GM10847 (cell line): ENCODE data around the gene DDX5.

Source experiments
- POLR2A ChIP-seq: IDR thresholded peaks from 2 replicates; pipeline ENCODE4 v1.6.1; 2011; ENCODE audit not compliant: insufficient read length; ENCODE audit errors: extremely low read depth

The DDX5 gene

GRCh38 chr17:64506201-64506575 is at the start of gene DDX5:
TSS of gene DDX5 (minus strand) at chr17:64506289. CDS start at chr17:64506119, 170 bp downstream.
- TF ChIP-seq POLR2A = peak; percentile 99

- no peak for TF ChIP-seq POLR2A
Observed at GRCh38 chr17:64555281-64555680, 49.2 kb upstream of the DDX5 start.

DNA sequence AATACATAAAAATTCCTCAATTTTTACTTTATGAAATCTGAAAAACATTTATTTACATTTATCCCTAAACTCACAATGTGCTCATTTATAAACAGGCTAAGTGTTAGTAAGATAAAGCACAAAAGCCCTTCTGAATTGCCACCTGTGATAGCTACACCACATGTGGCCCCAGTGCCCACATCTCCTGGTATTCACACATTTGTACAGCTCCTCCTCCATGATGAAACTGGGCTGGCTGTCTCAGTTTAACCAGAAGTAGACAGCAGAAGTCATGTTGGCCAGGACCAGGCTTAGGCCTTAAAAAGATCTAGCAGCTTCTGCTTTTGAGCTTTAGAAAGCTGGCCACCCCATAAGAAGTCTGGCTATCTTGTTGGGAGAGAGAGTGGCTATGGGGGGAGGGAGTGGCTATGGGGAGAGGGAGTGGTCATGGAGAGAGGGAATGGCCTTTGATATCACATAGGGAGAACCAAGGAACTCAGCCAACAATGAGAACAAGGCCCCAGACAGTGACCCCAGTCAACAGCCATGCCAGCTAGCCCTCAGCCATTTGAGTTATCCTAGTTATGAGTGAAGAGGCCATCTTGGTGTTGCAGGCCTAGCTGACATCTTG is 48.0 kb upstream of the DDX5 start:
- TF ChIP-seq POLR2A = no peak

DNA sequence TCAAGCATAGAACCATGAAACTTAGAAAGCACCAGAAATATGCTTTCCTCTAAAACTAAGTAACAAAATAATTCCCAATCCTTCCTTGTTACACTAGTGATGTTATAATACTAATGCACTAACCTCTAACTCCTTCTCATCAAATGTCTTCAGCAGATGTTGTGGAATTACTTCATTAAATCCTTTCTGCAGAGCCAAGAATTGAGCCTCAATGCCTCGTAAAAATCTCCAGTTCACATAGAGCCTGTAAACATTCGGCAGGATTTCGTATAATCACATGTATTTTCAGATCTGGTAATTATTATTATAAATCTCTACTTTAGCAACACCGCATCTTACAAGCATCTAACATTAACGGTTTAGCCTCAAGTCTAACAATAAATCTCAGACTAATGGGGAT is 45.4 kb upstream of the DDX5 start:
- TF ChIP-seq POLR2A = no peak

- TF ChIP-seq POLR2A = no peak
Observed at GRCh38 chr17:64547319-64547718, 41.2 kb upstream of the DDX5 start.

DNA sequence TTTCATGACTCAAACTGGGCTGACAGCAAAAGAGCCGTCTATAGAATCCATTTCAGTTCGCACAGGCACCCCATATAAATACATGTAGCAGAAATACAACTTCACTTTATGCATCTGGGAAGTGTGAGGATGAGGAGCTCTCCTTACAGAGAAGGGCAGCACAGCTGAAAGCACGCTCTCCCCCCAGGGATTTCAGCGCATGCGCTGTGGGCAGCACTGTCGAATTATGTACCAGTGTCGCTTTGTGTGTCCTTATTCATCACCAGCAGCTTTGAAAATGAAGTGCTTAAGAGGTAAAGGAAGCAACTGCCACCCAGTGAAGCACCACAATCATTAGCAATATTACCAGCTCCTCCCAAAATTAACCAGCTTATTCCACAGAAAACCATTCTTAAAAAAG is 40.6 kb upstream of the DDX5 start:
- TF ChIP-seq POLR2A = no peak

GRCh38 chr17:64544742-64545141 is 38.7 kb upstream of the DDX5 start:
- TF ChIP-seq POLR2A = no peak

DNA sequence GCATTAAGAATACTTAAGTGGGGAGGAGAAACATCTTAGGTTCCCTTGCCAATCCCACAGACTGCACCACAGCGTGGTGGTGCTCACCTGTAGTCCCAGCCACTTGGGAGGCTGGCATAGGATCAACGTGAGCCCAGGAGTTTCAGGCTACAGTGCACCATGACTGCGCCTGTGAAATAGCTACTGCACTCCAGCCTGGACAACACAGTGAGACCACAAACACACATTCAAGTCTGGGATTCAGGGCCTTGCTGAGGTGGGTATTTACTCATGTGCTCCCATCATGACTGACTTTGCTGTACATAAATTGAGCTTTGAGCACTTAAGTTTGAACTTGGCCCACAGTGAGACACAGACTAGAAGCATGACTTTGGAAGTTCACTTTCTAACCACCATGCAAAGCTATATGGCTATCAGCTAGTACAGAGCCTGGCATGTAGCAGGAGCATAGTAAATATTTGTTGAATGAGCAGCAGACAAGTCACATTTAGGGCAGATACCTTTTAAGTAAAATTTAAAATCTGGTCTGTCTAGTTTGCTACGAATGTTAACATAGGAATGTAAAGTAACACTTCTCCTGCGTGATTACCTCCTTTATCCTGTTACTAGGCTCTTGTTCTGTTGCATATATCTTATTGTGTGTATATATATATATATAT is 34.2 kb upstream of the DDX5 start:
- no peak for TF ChIP-seq POLR2A

DNA sequence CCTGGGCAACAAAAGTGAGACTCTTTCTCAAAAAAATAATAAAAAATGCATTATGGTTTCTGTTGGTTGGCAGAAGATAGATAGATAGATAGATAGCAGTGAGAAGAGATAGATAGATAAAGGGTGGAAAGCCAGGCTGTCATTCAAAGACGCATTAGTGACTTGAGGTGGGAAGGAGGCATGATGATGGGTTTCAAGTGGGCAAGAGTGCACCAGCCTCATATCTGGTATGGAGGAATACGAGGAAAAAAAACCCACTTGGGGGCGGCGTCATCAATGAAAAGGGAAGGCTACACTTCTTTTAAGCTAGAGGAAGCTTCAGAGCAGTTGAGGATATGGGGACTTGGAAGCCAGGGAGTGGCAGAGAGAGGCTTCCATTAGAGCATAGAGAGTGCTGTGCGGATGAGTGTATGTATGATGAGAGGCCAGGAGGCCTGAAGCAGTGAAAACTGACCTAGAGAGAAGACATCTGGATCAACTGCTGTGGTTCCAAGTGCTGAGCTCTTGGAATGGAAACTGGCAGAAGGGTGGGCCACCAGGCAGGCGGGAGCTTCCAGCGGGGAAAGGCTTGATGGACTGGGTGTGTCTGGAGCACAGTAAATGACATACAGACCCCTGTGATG is 32.5 kb upstream of the DDX5 start:
- no peak for TF ChIP-seq POLR2A

- TF ChIP-seq POLR2A = no peak
Observed at GRCh38 chr17:64537488-64537887, 31.4 kb upstream of the DDX5 start.

DNA sequence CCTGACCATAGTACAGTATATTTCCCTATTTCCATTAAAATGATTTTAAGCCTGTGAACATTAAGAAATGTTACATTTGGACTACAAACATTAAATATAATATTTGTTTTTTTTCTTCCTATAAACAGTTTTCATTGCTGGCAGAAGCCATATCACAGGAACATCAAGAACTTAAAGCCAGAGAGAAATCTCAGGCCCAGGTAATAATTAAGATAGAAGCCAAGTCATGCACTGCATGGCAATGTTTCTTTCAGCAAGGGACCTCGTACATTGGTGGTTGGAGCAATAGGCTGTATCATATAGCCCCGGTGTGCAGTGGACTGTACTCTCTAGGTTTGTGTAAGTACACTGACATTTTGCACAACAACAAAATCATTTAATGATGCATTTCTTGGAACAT is 30.8 kb upstream of the DDX5 start:
- no peak for TF ChIP-seq POLR2A

DNA sequence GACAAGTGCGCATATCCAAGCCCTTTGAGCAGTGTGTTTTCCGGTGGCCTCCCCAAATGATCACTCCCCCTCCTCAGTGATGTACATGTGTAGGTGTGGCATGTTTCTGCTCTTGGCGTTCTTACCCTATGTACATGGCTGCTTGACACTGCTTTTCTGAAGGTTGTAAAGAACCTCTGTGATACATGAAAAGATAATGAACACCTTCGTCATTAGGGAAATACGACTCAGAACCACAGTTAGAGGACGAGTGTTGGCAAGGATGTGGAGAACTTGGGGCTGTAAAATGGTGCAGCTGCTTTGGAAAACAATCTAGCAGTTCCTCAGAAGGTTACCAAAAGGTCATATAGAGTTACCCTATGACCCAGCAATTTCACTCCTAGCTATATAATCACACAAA is 29.3 kb upstream of the DDX5 start:
- TF ChIP-seq POLR2A = no peak

DNA sequence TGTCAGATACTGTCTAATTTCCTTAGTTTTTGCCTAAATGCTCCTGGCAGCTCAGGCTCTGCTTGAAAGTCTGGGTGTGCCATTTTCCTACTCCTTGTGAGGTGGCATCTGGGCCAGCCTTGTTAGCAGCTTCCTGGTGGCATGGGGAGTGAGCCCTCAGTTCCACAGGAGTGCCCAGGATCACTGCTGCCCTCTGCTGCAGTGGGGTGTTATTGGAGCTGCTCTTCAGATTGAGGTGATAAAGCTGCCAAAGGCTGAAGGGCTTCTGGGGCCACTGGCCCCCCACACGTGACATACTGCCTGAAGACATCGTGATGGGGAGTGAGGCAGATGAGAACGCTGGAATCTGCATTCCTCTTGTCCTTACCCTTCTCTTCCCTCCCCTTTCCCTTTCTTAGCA is 28.1 kb upstream of the DDX5 start:
- no peak for TF ChIP-seq POLR2A

DNA sequence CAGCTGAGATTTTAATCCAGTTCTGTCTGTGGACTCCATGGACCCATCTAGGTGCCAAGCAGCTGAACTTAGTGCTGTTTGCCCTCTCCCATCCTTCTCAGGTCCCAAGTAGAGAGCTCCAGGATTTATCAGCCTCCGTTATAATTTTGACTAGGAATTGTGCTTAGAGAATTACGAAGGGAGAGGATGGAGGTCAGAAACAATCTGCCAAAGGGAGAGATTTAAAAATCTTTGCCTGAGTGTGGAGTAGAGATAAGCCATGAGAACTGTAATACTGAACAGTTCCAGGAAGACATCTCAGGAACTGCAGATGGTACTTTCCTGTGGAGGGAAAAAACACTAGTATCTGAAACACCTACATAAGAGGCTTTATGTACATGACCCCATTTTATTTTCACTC is 27.7 kb upstream of the DDX5 start:
- TF ChIP-seq POLR2A = no peak

- TF ChIP-seq POLR2A = no peak
Observed at GRCh38 chr17:64532409-64532808, 26.3 kb upstream of the DDX5 start.

DNA sequence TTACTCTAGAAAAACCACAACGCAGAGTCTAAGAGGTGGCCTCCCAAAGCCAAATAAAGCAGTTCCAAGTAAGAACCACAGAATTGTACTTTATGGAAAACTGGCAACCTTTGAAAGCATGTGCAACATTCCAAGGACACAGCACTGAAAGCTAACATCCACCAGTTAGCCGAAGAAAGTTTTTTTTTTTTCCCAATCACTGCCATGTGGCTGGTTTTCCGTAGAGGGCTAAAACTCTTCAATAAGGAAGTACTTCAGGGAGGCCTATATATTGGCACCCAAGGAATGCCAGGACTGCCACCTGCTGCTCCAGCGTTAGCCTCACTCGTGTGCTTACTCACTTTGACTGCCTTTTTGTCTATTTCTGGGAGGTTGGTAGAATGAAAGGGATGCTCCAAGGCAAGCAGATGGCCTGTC is 25.9 kb upstream of the DDX5 start:
- no peak for TF ChIP-seq POLR2A

GRCh38 chr17:64529221-64529620 is 23.1 kb upstream of the DDX5 start:
- no peak for TF ChIP-seq POLR2A
